HK-2 (cell line): ENCODE data around the gene GCLC.

Experiments
- DNase-seq: peaks from one replicate; pipeline ENCODE4 v3.0.0-alpha.2; 2018; ENCODE audit not compliant: unreplicated experiment

Gene GCLC

DNA sequence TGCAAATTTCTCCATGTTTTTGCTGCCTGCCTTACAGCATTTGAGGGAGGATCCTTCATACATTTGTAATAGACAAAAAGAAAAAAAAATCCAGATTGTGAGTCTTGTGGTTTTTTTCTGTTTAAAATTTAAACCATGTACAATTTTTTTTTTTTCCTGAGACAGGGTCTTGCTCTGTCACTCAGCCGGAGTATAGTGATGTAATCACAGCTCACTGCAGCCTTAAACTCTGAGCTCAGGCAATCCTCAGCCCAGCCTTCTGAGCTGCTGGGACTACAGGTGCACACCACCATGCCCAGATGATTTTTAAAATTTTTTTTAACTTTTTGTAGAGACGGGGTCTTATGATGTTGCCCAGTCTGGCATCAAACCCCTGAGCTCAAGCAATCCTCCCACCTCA, 97.0 kb downstream of the GCLC start:
- no peak for DNase-seq
